Measurements from ENCODE around the gene MAVS.

DNA sequence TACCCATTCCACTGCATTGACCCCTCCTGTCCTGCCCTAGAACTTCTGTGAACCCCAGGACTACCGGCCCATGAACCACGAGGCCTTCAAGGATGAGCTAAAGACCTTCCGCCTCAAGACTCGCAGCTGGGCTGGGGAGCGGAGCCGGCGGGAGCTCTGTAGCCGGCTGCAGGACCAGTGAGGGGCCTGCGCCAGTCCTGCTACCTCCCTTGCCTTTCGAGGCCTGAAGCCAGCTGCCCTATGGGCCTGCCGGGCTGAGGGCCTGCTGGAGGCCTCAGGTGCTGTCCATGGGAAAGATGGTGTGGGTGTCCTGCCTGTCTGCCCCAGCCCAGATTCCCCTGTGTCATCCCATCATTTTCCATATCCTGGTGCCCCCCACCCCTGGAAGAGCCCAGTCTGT, 41.9 kb upstream of the MAVS start:
- TF ChIP-seq, protein P1, sequence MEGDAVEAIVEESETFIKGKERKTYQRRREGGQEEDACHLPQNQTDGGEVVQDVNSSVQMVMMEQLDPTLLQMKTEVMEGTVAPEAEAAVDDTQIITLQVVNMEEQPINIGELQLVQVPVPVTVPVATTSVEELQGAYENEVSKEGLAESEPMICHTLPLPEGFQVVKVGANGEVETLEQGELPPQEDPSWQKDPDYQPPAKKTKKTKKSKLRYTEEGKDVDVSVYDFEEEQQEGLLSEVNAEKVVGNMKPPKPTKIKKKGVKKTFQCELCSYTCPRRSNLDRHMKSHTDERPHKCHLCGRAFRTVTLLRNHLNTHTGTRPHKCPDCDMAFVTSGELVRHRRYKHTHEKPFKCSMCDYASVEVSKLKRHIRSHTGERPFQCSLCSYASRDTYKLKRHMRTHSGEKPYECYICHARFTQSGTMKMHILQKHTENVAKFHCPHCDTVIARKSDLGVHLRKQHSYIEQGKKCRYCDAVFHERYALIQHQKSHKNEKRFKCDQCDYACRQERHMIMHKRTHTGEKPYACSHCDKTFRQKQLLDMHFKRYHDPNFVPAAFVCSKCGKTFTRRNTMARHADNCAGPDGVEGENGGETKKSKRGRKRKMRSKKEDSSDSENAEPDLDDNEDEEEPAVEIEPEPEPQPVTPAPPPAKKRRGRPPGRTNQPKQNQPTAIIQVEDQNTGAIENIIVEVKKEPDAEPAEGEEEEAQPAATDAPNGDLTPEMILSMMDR (IDR thresholded peaks at IDR 0.05): no peak
- TF ChIP-seq POLR2A (IDR thresholded peaks at IDR 0.05): no peak

Measured in testis (tissue), 2 donors.